SK-N-SH treated with all-trans-retinoic acid at 6 μM for 48 hours (cell line): ENCODE results near the gene BACH1.
A peak's percentile ranks its signal among the peaks of the same experiment; 100 is the strongest.

ENCODE experiments used
- ATAC-seq: fragments of 200-7000 bp; cut with Tn5 transposase; 3 replicates; pipeline ENCODE4 v1.9.1; 2020; ENCODE audit warnings: mild to moderate bottlenecking, moderate library complexity
- ARNTL ChIP-seq: fragments of 450-650 bp; formaldehyde crosslinking; IDR thresholded peaks from 2 replicates; pipeline ENCODE4 v1.5.0; 2020; ENCODE audit warnings: low read depth, mild to moderate bottlenecking, moderate library complexity, borderline replicate concordance
- CREB5 ChIP-seq: fragments of 250-450 bp; sonication (Bioruptor Pico); IDR thresholded peaks from 2 replicates; pipeline ENCODE4 v1.5.1; 2020; ENCODE audit warnings: low read depth, mild to moderate bottlenecking, moderate library complexity
- CSRNP3 ChIP-seq: fragments of 250-450 bp; sonication (Bioruptor Pico); IDR thresholded peaks from 2 replicates; pipeline ENCODE4 v1.5.1; 2021; ENCODE audit warnings: mild to moderate bottlenecking, moderate library complexity
- ESRRG ChIP-seq: fragments of 250-450 bp; sonication (Bioruptor Pico); IDR thresholded peaks from 2 replicates; pipeline ENCODE4 v1.6.1; 2021; ENCODE audit warnings: mild to moderate bottlenecking
- GLIS3 ChIP-seq: fragments of 250-450 bp; sonication (Bioruptor Pico); IDR thresholded peaks from 2 replicates; pipeline ENCODE4 v1.5.0; 2020; ENCODE audit warnings: mild to moderate bottlenecking, moderate library complexity
- ISL1 ChIP-seq: fragments of 250-450 bp; sonication (Bioruptor Pico); IDR thresholded peaks from 2 replicates; pipeline ENCODE4 v2.1.2; 2022; ENCODE audit warnings: mild to moderate bottlenecking, moderate library complexity
- PATZ1 ChIP-seq: fragments of 250-450 bp; sonication (Bioruptor Pico); IDR thresholded peaks from 2 replicates; pipeline ENCODE4 v1.8.0; 2020; ENCODE audit warnings: mild to moderate bottlenecking, moderate library complexity, borderline replicate concordance
- POU6F1 ChIP-seq: fragments of 250-450 bp; sonication (Bioruptor Pico); IDR thresholded peaks from 2 replicates; pipeline ENCODE4 v1.8.0; 2021; ENCODE audit warnings: low read depth, mild to moderate bottlenecking, moderate library complexity, borderline replicate concordance
- PPARA ChIP-seq: fragments of 250-450 bp; sonication (Bioruptor Pico); IDR thresholded peaks from 2 replicates; pipeline ENCODE4 v1.5.0; 2020; ENCODE audit warnings: mild to moderate bottlenecking, borderline replicate concordance
- RARB ChIP-seq: fragments of 250-450 bp; sonication (Bioruptor Pico); IDR thresholded peaks from 2 replicates; pipeline ENCODE4 v1.8.0; 2021; ENCODE audit warnings: mild to moderate bottlenecking, moderate library complexity
- TCF4 ChIP-seq: fragments of 250-450 bp; sonication (Bioruptor Pico); IDR thresholded peaks from 2 replicates; pipeline ENCODE4 v1.8.0; 2021; ENCODE audit warnings: mild to moderate bottlenecking, moderate library complexity, borderline replicate concordance
- TOX ChIP-seq: fragments of 250-450 bp; sonication (Bioruptor Pico); IDR thresholded peaks from 2 replicates; pipeline ENCODE4 v1.8.0; 2021; ENCODE audit warnings: mild to moderate bottlenecking, moderate library complexity, borderline replicate concordance
- TSHZ2 ChIP-seq: fragments of 250-450 bp; sonication (Bioruptor Pico); IDR thresholded peaks from 2 replicates; pipeline ENCODE4 v1.5.0; 2020; ENCODE audit warnings: mild to moderate bottlenecking, moderate library complexity
- ZC3H10 ChIP-seq: fragments of 250-450 bp; sonication (Bioruptor Pico); IDR thresholded peaks from 2 replicates; pipeline ENCODE4 v1.5.1; 2021; ENCODE audit warnings: mild to moderate bottlenecking, moderate library complexity
- ZFP3 ChIP-seq: fragments of 250-450 bp; sonication (Bioruptor Pico); IDR thresholded peaks from 2 replicates; pipeline ENCODE4 v1.5.0; 2020; ENCODE audit warnings: mild to moderate bottlenecking, moderate library complexity
- ZFP30 ChIP-seq: fragments of 450-650 bp; formaldehyde crosslinking; IDR thresholded peaks from 2 replicates; pipeline ENCODE4 v1.5.0; 2022; ENCODE audit warnings: mild to moderate bottlenecking, moderate library complexity
- ZNF565 ChIP-seq: fragments of 450-650 bp; formaldehyde crosslinking; conservative IDR thresholded peaks from 2 replicates; pipeline ENCODE4 v1.5.0; 2020; ENCODE audit warnings: low read depth, mild to moderate bottlenecking, moderate library complexity
- ZNF70 ChIP-seq: fragments of 450-650 bp; formaldehyde crosslinking; IDR thresholded peaks from 2 replicates; pipeline ENCODE4 v1.5.0; 2020; ENCODE audit warnings: mild to moderate bottlenecking, moderate library complexity
- ZNF8 ChIP-seq: fragments of 450-650 bp; formaldehyde crosslinking; IDR thresholded peaks from 2 replicates; pipeline ENCODE4 v1.5.0; 2020; ENCODE audit warnings: mild to moderate bottlenecking, moderate library complexity

The BACH1 gene

GRCh38 chr21:29258626-29259338, 39.9 kb upstream of the BACH1 start:
- TF ChIP-seq ISL1 (CRISPR knock-in tag) (peak; percentile 85), TCF4 (CRISPR knock-in tag) (no peak), TOX (CRISPR knock-in tag) (no peak), CREB5 (CRISPR knock-in tag) (0 out of 2 replicates have a peak, but pooled peaks have one; percentile 8), POU6F1 (CRISPR knock-in tag) (no peak), CSRNP3 (CRISPR knock-in tag) (no peak), ESRRG (CRISPR knock-in tag) (no peak), ZFP3 (no peak), ZNF70 (CRISPR knock-in tag) (no peak), ZNF8 (CRISPR knock-in tag) (no peak), PATZ1 (CRISPR knock-in tag) (no peak), GLIS3 (no peak)
- ATAC-seq, result peak; percentile 95

- no peak for ATAC-seq
- TF ChIP-seq ZNF70 (CRISPR knock-in tag) (no peak), CSRNP3 (CRISPR knock-in tag) (no peak), ZFP3 (no peak), ZNF565 (CRISPR knock-in tag) (no peak), RARB (CRISPR knock-in tag) (no peak), GLIS3 (no peak), TCF4 (CRISPR knock-in tag) (no peak), PPARA (CRISPR knock-in tag) (no peak), ZC3H10 (CRISPR knock-in tag) (no peak), ZFP30 (CRISPR knock-in tag) (no peak)
Measured at GRCh38 chr21:29260461-29260860, 38.3 kb upstream of the BACH1 start.

- ATAC-seq, result no peak
- no peak for TF ChIP-seq TOX (CRISPR knock-in tag)
- no peak for TF ChIP-seq ZFP3
- no peak for TF ChIP-seq RARB (CRISPR knock-in tag)
- TF ChIP-seq ZC3H10 (CRISPR knock-in tag), result no peak
- TF ChIP-seq ESRRG (CRISPR knock-in tag), result no peak
- no peak for TF ChIP-seq PATZ1 (CRISPR knock-in tag)
- TF ChIP-seq POU6F1 (CRISPR knock-in tag), result no peak
- TF ChIP-seq ZNF8 (CRISPR knock-in tag), result no peak
- no peak for TF ChIP-seq ZNF565 (CRISPR knock-in tag)
- no peak for TF ChIP-seq TSHZ2
- TF ChIP-seq ARNTL (CRISPR knock-in tag), result no peak
Measured at GRCh38 chr21:29261555-29262540, 36.9 kb upstream of the BACH1 start.
